Esophagus mucosa (tissue), 1 donor: ENCODE data around the gene SOHLH1. TPM values are rescaled to one million over a fixed set of nuclear protein-coding genes. Genes with fewer than 3 reads are reported as not detected.

Source experiments
- ATAC-seq: fragments of 200-7000 bp; cut with Tn5 transposase; one replicate; pipeline ENCODE4 v1.9.1; 2020
- total RNA-seq: library from RNA; stranded (reverse); gene quantifications from one replicate; pipeline ENCODE4 v1.2.4, GENCODE V29; 2023
- donor health status: DM: yes; HTN: yes; CAD: no.

The SOHLH1 gene
- total RNA-seq, 1 donor from 2014 or later, result not detected

- ATAC-seq, result no peak
These were observed 44.0 kb downstream of the SOHLH1 start for GRCh38 chr9:135655317-135655716.

GRCh38 chr9:135650408-135650807, 48.9 kb downstream of the SOHLH1 start:
- ATAC-seq, result no peak

GRCh38 chr9:135649508-135649907, 49.8 kb downstream of the SOHLH1 start:
- ATAC-seq, result no peak

GRCh38 chr9:135648494-135649410, 50.5 kb downstream of the SOHLH1 start:
- no peak for ATAC-seq

GRCh38 chr9:135647884-135648283, 51.4 kb downstream of the SOHLH1 start:
- ATAC-seq, result no peak

GRCh38 chr9:135644631-135645218, 54.6 kb downstream of the SOHLH1 start:
- no peak for ATAC-seq

Other genes starting within 250 kb of the SOHLH1 start
- 5.2 TPM for gene PPP1R26, start 219.7 kb downstream of the SOHLH1 start, total RNA-seq
- 25.5 TPM for gene MRPS2, start 198.8 kb downstream of the SOHLH1 start, total RNA-seq
- gene LCN1, start 178.0 kb downstream of the SOHLH1 start, total RNA-seq, result not detected
- gene OBP2A, start 153.4 kb downstream of the SOHLH1 start, total RNA-seq, result not detected
- not detected for gene PAEP, start 137.7 kb downstream of the SOHLH1 start, total RNA-seq
- gene GLT6D1, start 59.9 kb downstream of the SOHLH1 start, total RNA-seq, result not detected
- not detected for gene LCN9, start 36.2 kb downstream of the SOHLH1 start, total RNA-seq
- not detected for gene KCNT1, start 2.7 kb upstream of the SOHLH1 start, total RNA-seq
- 52.7 TPM for gene CAMSAP1, start 208.1 kb upstream of the SOHLH1 start, total RNA-seq